K562 (cell line): ENCODE results near the gene MEOX2. TPM values are rescaled to one million over a fixed set of nuclear protein-coding genes. Genes with fewer than 3 reads are reported as not detected.

Experiments
- ATAC-seq: fragments of 200-7000 bp; cut with Tn5 transposase; 3 replicates; pipeline ENCODE4 v1.9.1; 2020; ENCODE audit warnings: moderate library complexity
- BruUV-seq: library from RNA; stranded (reverse); fragments of 400-500 nt; replicated peaks from 2 replicates; lab custom pipeline; 2021; lab: Mats Ljungman, UMichigan
- CTCF ChIA-PET: fragments of 300-600 bp; formaldehyde crosslinking; extraction: SDS; loops from one replicate; lab custom pipeline; 2021; ENCODE audit warnings: low intra/inter-chr PET ratio; lab: Yijun Ruan, JAX
- POLR2A ChIA-PET: fragments of 300-600, 350-650 bp; sonication (Branson Sonifier 250); formaldehyde crosslinking; extraction: SDS; loops from one replicate; lab custom pipeline; 2021; ENCODE audit warnings: antibody characterized with exemption, inconsistent platforms; lab: Yijun Ruan, JAX
- DNase-seq, 4 experiments: peaks; one replicate each; pipeline versions ENCODE4 v3.0.0 to v3.0.0-alpha.2; 2011 to 2018; ENCODE audit warnings: low spot score in 3 of 4, mixed read lengths in 3 of 4; ENCODE audit errors: extremely low read depth in 1 of 4
- FAIRE-seq: peaks from 2 replicates; lab custom pipeline; 2011; peaks lifted over from hg19 to GRCh38; lab: Jason Lieb, UNC
- H2AFZ ChIP-seq: 2 replicates; pipeline ENCODE4 v1.6.0; 2011; ENCODE audit warnings: low read depth, low read length, control low read depth, inconsistent platforms
- H3K27ac ChIP-seq: fragments of 200-600 bp; 3 replicates; pipeline ENCODE4 v1.8.0; 2011; ENCODE audit warnings: low read depth, mild to moderate bottlenecking, control low read depth, inconsistent platforms, low read length, moderate library complexity, mixed read lengths; ENCODE audit errors: extremely low read depth
- H3K27me3 ChIP-seq, 2 experiments: fragments of 300-600 bp in 1 of 2; 2 replicates in 1 of 2; 3 replicates in 1 of 2; pipeline versions ENCODE4 v1.6.0 to v1.8.0; 2011; ENCODE audit warnings: inconsistent platforms in 2 of 2, low read length in 2 of 2, mild to moderate bottlenecking in 1 of 2, mixed read lengths in 1 of 2, moderate library complexity in 1 of 2; ENCODE audit not compliant: control insufficient read depth in 2 of 2, insufficient read depth in 2 of 2
- H3K36me3 ChIP-seq: fragments of 300-600 bp; 3 replicates; pipeline ENCODE4 v1.8.0; 2011; ENCODE audit warnings: mild to moderate bottlenecking, low read length, inconsistent platforms; ENCODE audit not compliant: control insufficient read depth, insufficient read depth
- H3K4me1 ChIP-seq, 2 experiments: fragments of 200-600 bp in 1 of 2; replicated peaks in 1 of 2; 2 replicates in 1 of 2; 3 replicates in 1 of 2; pipeline versions ENCODE4 v1.5.1 to v1.8.0; 2011; ENCODE audit warnings: inconsistent platforms in 2 of 2, low read length in 2 of 2, mild to moderate bottlenecking in 1 of 2, mixed read lengths in 1 of 2, moderate library complexity in 1 of 2; ENCODE audit not compliant: control insufficient read depth in 2 of 2, insufficient read depth in 2 of 2
- H3K4me2 ChIP-seq: 2 replicates; pipeline ENCODE4 v1.6.1; 2011; ENCODE audit warnings: low read length, control low read depth, inconsistent platforms, mixed read lengths; ENCODE audit not compliant: insufficient read depth
- H3K4me3 ChIP-seq: fragments of 200-600 bp; sonication (generic), shearing (Covaris generic); 2 replicates; pipeline ENCODE4 v1.5.1; 2016; ENCODE audit warnings: control low read depth, inconsistent platforms
- H3K79me2 ChIP-seq: fragments of 200-600 bp; 3 replicates; pipeline ENCODE4 v1.8.0; 2011; ENCODE audit warnings: low read length, inconsistent platforms; ENCODE audit not compliant: control insufficient read depth, insufficient read depth
- H3K9ac ChIP-seq, 2 experiments: 2 replicates each; pipeline versions ENCODE4 v1.6.0 to v1.6.1; 2011; ENCODE audit warnings: low read depth in 2 of 2, low read length in 2 of 2, control low read depth in 1 of 2, inconsistent platforms in 1 of 2, mild to moderate bottlenecking in 1 of 2, mixed read lengths in 1 of 2; ENCODE audit not compliant: insufficient read depth in 1 of 2
- H3K9me1 ChIP-seq: one replicate; pipeline ENCODE4 v1.6.0; 2011; ENCODE audit warnings: inconsistent platforms, mild to moderate bottlenecking, low read length, moderate library complexity; ENCODE audit not compliant: control insufficient read depth, insufficient read depth
- H3K9me3 ChIP-seq: replicated peaks from 2 replicates; pipeline ENCODE4 v1.5.1; 2011; ENCODE audit warnings: low read depth, low read length, inconsistent platforms; ENCODE audit not compliant: control insufficient read depth, insufficient read depth
- H4K20me1 ChIP-seq: replicated peaks from 2 replicates; pipeline ENCODE4 v1.6.1; 2011; ENCODE audit warnings: low read length, inconsistent platforms, mixed read lengths; ENCODE audit not compliant: control insufficient read depth, insufficient read depth
- CEBPB ChIP-seq: fragments of 450-650 bp; IDR thresholded peaks from 2 replicates; pipeline ENCODE4 v1.6.1; 2016; ENCODE audit warnings: missing genetic modification characterization, missing compliant biosample characterization
- CEBPG ChIP-seq, 3 experiments: fragments of 200-800 bp in 1 of 3; sonication (Bioruptor generic) in 1 of 3; sonication (generic) in 1 of 3; formaldehyde crosslinking in 1 of 3; IDR thresholded peaks in 2 of 3; conservative IDR thresholded peaks in 1 of 3; 2 replicates each; pipeline versions ENCODE4 v1.6.1 to v1.8.0; 2016 to 2022; ENCODE audit warnings: missing compliant biosample characterization in 2 of 3, missing genetic modification characterization in 2 of 3, mild to moderate bottlenecking in 1 of 3, missing genetic modification reagents in 1 of 3
- CHD1 ChIP-seq: fragments of 200-600 bp; sonication (generic); IDR thresholded peaks from one replicate; pipeline ENCODE4 v1.6.1; 2012; ENCODE audit warnings: mild to moderate bottlenecking, moderate library complexity, low read length, inconsistent platforms
- KAT7 ChIP-seq: sonication (generic); formaldehyde crosslinking; IDR thresholded peaks from 2 replicates; pipeline ENCODE4 v1.8.0; 2022; ENCODE audit warnings: missing genetic modification reagents, mild to moderate bottlenecking, borderline replicate concordance
- NBN ChIP-seq: fragments of 450-650 bp; IDR thresholded peaks from 2 replicates; pipeline ENCODE4 v1.6.1; 2016; ENCODE audit warnings: low read depth, mild to moderate bottlenecking
- POLR2G ChIP-seq: fragments of 200-400 bp; formaldehyde crosslinking; IDR thresholded peaks from 2 replicates; pipeline ENCODE4 v1.6.1; 2017; ENCODE audit warnings: low read depth, mild to moderate bottlenecking, antibody characterized with exemption, low read length, moderate library complexity
- TEAD2 ChIP-seq: fragments of 450-650 bp; IDR thresholded peaks from 2 replicates; pipeline ENCODE4 v1.6.1; 2016; ENCODE audit warnings: missing genetic modification characterization, control low read depth, missing compliant biosample characterization
- WGBS: fragments of 100-300 bp; shearing (Covaris generic); methylation state at CpG from one replicate; pipeline ENCODE4 v1.1.6; 2016; ENCODE audit warnings: low coverage, mixed read lengths; ENCODE audit not compliant: insufficient coverage; ENCODE audit errors: missing lambda C conversion rate; 5-methylcytosine and 5-hydroxymethylcytosine counted together
- in situ Hi-C: fragments of 300-500 bp; cut with MboI; formaldehyde crosslinking; loops from 4 replicates; pipeline ENCODE4 v1.15.0; 2018; ENCODE audit warnings: inconsistent platforms, mixed read lengths
- intact Hi-C: fragments of 100-400 bp; cut with micrococcal nuclease; formaldehyde crosslinking; loops from 2 replicates; pipeline ENCODE4 v1.14.2; 2022
- polyA plus RNA-seq, 8 experiments: library from polyadenylated mRNA; depleted of rRNA in 4 of 8; stranded (reverse) in 5 of 8; unstranded in 3 of 8; fragments of >200 nt; fragmentation: Nextera tagmentation in 2 of 8; fragmentation: Illumina TruSeq in 1 of 8; extraction: Ambion mirVana in 2 of 8; extraction: Trizol in 1 of 8; gene quantifications; 2 replicates each; pipeline versions ENCODE4 v1.2.1 to v1.2.3, GENCODE V29; 2011 to 2014; ENCODE audit warnings: inconsistent platforms in 1 of 8, missing spikeins in 1 of 8
- total RNA-seq, 7 experiments: library from RNA; depleted of rRNA in 6 of 7; stranded (reverse); fragments of >200 nt in 6 of 7; fragmentation: Illumina TruSeq in 2 of 7; extraction: Trizol in 2 of 7; gene quantifications; 2 replicates each; pipeline versions ENCODE4 v1.2.1 to v1.2.3, GENCODE V29; 2011 to 2021; ENCODE audit warnings: low replicate concordance in 1 of 7

MEOX2 gene
- total and polyA plus RNA-seq, 9 of the 15 experiments (the other 6 are each of a cell fraction or from before 2014, with no cell fraction given), result not detected

GRCh38 chr7:15685358-15686294, 857 bp downstream of the MEOX2 start:
- no peaks in the 10 kb centered on the region for H4K20me1 ChIP-seq
- H3K27me3 ChIP-seq, result no peaks in the 10 kb centered on the region
- H2AFZ ChIP-seq, result no peak overlapping the region
- TF ChIP-seq POLR2G (no peak), CEBPB (tag) (peak; percentile 24; the same call in 1 of the 2 replicates), CEBPG (CRISPR knock-in tag; IDR thresholded peaks at IDR 0.05) (no peak), CEBPG (tag; conservative IDR thresholded peaks at IDR 0.05 in 1 of 2, IDR thresholded peaks at IDR 0.05 in 1 of 2) (peak in 1 of 2 experiments; percentile 46; a peak in 1 of 4 replicates), TEAD2 (tag) (no peak), CHD1 (no peak), KAT7 (CRISPR knock-in tag) (no peak), NBN (no peak)
- no peaks in the 10 kb centered on the region for H3K9me3 ChIP-seq
- FAIRE-seq (no peak), ATAC-seq (no peak), DNase-seq (no peak)
- CTCF ChIA-PET, result no interaction called here
- H3K9ac ChIP-seq, result no peak overlapping the region
- no TSS peak for BruUV-seq
- no peak overlapping the region for H3K4me2 ChIP-seq
- H3K27ac ChIP-seq, result no peak overlapping the region
- intact Hi-C loops (no loop called here), in situ Hi-C loops (no loop called here)
- POLR2A ChIA-PET, result interaction anchor here (0.5 to 0.9 kb wide), 2 partner anchors 105 to 876 kb away, joined by 3 read pairs; no protein-coding TSS in a partner anchor
- H3K79me2 ChIP-seq, result no peaks in the 10 kb centered on the region
- no peaks in the 10 kb centered on the region for H3K36me3 ChIP-seq
- no peaks in the 10 kb centered on the region for H3K4me1 ChIP-seq
- no peaks in the 10 kb centered on the region for H3K9me1 ChIP-seq
- H3K4me3 ChIP-seq, result no peak overlapping the region
- WGBS, result 2% methylated on average over 53 of the region's 54 CpGs
